Neuronal stem cell (in vitro differentiated cells): ENCODE results near the gene NPHP1.
"Not testable (repeated sequence)": the region's sequence is repeated elsewhere in the genome, so short reads cannot be mapped to it uniquely, and the experiment has no call there.

Source experiments
- DNase-seq: peaks from one replicate; pipeline ENCODE4 v3.0.0-alpha.2; 2013; ENCODE audit warnings: low spot score
- H2AFZ ChIP-seq: one replicate; pipeline ENCODE4 v1.6.1; 2013; ENCODE audit warnings: mild to moderate bottlenecking, low read length, inconsistent platforms
- H2AK5ac ChIP-seq: 2 replicates; pipeline ENCODE4 v1.6.1; 2013; ENCODE audit warnings: low read depth, mild to moderate bottlenecking, inconsistent platforms, low read length, moderate library complexity, mixed read lengths
- H2BK120ac ChIP-seq: 2 replicates; pipeline ENCODE4 v1.6.1; 2013; ENCODE audit warnings: low read depth, mild to moderate bottlenecking, inconsistent platforms, low read length, moderate library complexity, mixed read lengths
- H2BK12ac ChIP-seq: one replicate; pipeline ENCODE4 v1.6.1; 2013; ENCODE audit warnings: low read length, inconsistent platforms
- H2BK15ac ChIP-seq: 2 replicates; pipeline ENCODE4 v1.6.1; 2013; ENCODE audit warnings: mild to moderate bottlenecking, low read length, inconsistent platforms, mixed read lengths
- H2BK5ac ChIP-seq: one replicate; pipeline ENCODE4 v1.6.1; 2013; ENCODE audit warnings: inconsistent platforms, mild to moderate bottlenecking, low read length, moderate library complexity
- H3K14ac ChIP-seq: one replicate; pipeline ENCODE4 v1.6.1; 2013; ENCODE audit warnings: low read length, inconsistent platforms
- H3K18ac ChIP-seq: 2 replicates; pipeline ENCODE4 v1.6.1; 2013; ENCODE audit warnings: low read length, inconsistent platforms
- H3K23ac ChIP-seq: 2 replicates; pipeline ENCODE4 v1.6.1; 2013; ENCODE audit warnings: low read depth, mild to moderate bottlenecking, mixed read lengths, low read length, inconsistent platforms; ENCODE audit not compliant: poor library complexity
- H3K27ac ChIP-seq: replicated peaks from 3 replicates; pipeline ENCODE4 v1.5.1; 2013; ENCODE audit warnings: low read length, inconsistent platforms
- H3K27me3 ChIP-seq, 3 experiments: 2 replicates each; pipeline ENCODE4 v1.6.1; 2013; ENCODE audit warnings: low read length in 3 of 3, mild to moderate bottlenecking in 2 of 3, inconsistent platforms in 1 of 3, low read depth in 1 of 3, mixed read lengths in 1 of 3, moderate library complexity in 1 of 3; ENCODE audit not compliant: control insufficient read depth in 3 of 3, insufficient read depth in 3 of 3
- H3K36me3 ChIP-seq, 2 donors: replicated peaks in 1 of 2; 2 replicates each; pipeline ENCODE4 v1.6.1; 2013; ENCODE audit warnings: low read length in 2 of 2; ENCODE audit not compliant: control insufficient read depth in 2 of 2, insufficient read depth in 2 of 2
- H3K4ac ChIP-seq: 2 replicates; pipeline ENCODE4 v1.6.1; 2013; ENCODE audit warnings: inconsistent platforms, mild to moderate bottlenecking, low read length, moderate library complexity
- H3K4me1 ChIP-seq, 2 donors: 1 replicate in 1 of 2; 2 replicates in 1 of 2; pipeline ENCODE4 v1.6.1; 2013; ENCODE audit warnings: low read length in 2 of 2, low read depth in 1 of 2; ENCODE audit not compliant: control insufficient read depth in 2 of 2, insufficient read depth in 1 of 2
- H3K4me2 ChIP-seq: one replicate; pipeline ENCODE4 v1.6.1; 2013; ENCODE audit warnings: mild to moderate bottlenecking, low read length, inconsistent platforms; ENCODE audit not compliant: insufficient read depth, poor library complexity, severe bottlenecking
- H3K4me3 ChIP-seq, 2 donors: 2 replicates each; pipeline ENCODE4 v1.5.1; 2013; ENCODE audit warnings: low read length in 2 of 2, mild to moderate bottlenecking in 2 of 2, inconsistent platforms in 1 of 2, moderate library complexity in 1 of 2
- H3K79me1 ChIP-seq: one replicate; pipeline ENCODE4 v1.6.1; 2013; ENCODE audit warnings: low read depth, mild to moderate bottlenecking, inconsistent platforms, low read length, moderate library complexity
- H3K9ac ChIP-seq: one replicate; pipeline ENCODE4 v1.6.1; 2013; ENCODE audit warnings: mild to moderate bottlenecking, low read depth, low read length, inconsistent platforms; ENCODE audit not compliant: poor library complexity
- H3K9me3 ChIP-seq, 2 donors: replicated peaks in 1 of 2; 2 replicates each; pipeline versions ENCODE3 to v1.6.1; 2013; ENCODE audit warnings: low read length in 2 of 2, mild to moderate bottlenecking in 2 of 2, inconsistent platforms in 1 of 2, low read depth in 1 of 2, mixed read lengths in 1 of 2, moderate library complexity in 1 of 2; ENCODE audit not compliant: control insufficient read depth in 2 of 2, insufficient read depth in 1 of 2
- H4K8ac ChIP-seq: one replicate; pipeline ENCODE4 v1.6.1; 2013; ENCODE audit warnings: low read depth, mild to moderate bottlenecking, inconsistent platforms, low read length, moderate library complexity
- H4K91ac ChIP-seq: one replicate; pipeline ENCODE4 v1.6.1; 2013; ENCODE audit warnings: low read length, low read depth, mild to moderate bottlenecking, inconsistent platforms; ENCODE audit not compliant: poor library complexity
- WGBS, 2 donors: extraction: QIAGEN DNeasy Blood & Tissue Kit; methylation state at CpG; one replicate each; pipeline ENCODE4 v1.1.7; 2013; ENCODE audit warnings: missing lambda C conversion rate in 2 of 2, mixed read lengths in 1 of 2; ENCODE audit not compliant: insufficient read length in 2 of 2, insufficient replicate concordance in 1 of 2; ENCODE audit errors: extremely low coverage in 2 of 2; 5-methylcytosine and 5-hydroxymethylcytosine counted together

The NPHP1 gene

DNA sequence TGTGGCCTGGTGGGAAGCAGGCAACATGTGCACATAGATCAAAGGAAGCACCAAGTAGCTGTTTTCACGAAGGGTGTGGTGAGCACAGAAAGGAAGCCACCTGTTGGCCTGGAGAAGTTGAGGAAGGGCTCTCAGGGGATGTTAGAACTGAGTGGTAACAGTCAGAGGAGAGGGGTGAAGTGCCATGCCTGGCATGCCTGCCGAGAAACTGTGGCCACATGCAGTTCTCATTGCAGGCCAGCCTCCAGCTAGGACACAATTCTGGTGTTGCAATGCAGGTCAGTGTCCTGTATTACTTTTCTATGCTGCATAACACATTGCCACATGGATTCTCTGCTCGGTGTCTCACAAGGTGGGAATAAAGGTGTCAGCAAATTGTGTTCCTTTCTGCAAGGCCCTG is 38.5 kb upstream of the NPHP1 start:
- not testable (repeated sequence) for H4K91ac ChIP-seq, H3K27ac ChIP-seq, H2BK5ac ChIP-seq, H3K9me3 ChIP-seq, H3K27me3 ChIP-seq, H3K14ac ChIP-seq, H3K4ac ChIP-seq, H2AK5ac ChIP-seq, H4K8ac ChIP-seq, DNase-seq, H2BK120ac ChIP-seq, H3K79me1 ChIP-seq, H2BK12ac ChIP-seq, H3K23ac ChIP-seq, H3K4me1 ChIP-seq, H3K36me3 ChIP-seq, H3K9ac ChIP-seq, H2BK15ac ChIP-seq, H3K4me2 ChIP-seq, H2AFZ ChIP-seq, H3K4me3 ChIP-seq, H3K18ac ChIP-seq
- no CpG with 5 or more reads among the region's 3 CpGs for WGBS, 2 donors

DNA sequence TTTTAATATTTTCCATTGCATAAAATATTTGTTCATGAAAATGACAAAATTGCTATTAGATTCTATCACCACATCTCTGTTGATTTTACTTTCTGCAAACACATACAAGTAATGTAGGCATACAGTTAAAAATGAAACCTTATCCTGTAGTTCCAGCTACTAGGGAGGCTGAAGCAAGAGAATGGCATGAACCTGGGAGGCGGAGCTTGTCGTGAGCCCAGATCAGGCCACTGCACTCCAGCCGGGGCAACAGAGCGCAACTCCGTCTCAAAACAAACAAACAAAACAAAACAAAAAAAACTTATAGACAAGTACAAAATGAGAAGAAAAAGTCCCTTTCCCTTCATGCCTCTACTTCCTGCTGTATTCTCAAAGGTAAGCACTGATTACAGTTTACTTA is 29.7 kb upstream of the NPHP1 start:
- not testable (repeated sequence) for H2BK15ac ChIP-seq, H3K18ac ChIP-seq, H3K9ac ChIP-seq, H3K4me3 ChIP-seq, H2AFZ ChIP-seq, H4K8ac ChIP-seq, H4K91ac ChIP-seq, H3K23ac ChIP-seq, H3K4me2 ChIP-seq, DNase-seq, H3K9me3 ChIP-seq, H2BK5ac ChIP-seq, H2AK5ac ChIP-seq, H3K27me3 ChIP-seq, H3K36me3 ChIP-seq, H2BK120ac ChIP-seq, H3K4me1 ChIP-seq, H3K27ac ChIP-seq, H3K14ac ChIP-seq, H3K79me1 ChIP-seq, H2BK12ac ChIP-seq, H3K4ac ChIP-seq
- no CpG with 5 or more reads among the region's 5 CpGs for WGBS, 2 donors

DNA sequence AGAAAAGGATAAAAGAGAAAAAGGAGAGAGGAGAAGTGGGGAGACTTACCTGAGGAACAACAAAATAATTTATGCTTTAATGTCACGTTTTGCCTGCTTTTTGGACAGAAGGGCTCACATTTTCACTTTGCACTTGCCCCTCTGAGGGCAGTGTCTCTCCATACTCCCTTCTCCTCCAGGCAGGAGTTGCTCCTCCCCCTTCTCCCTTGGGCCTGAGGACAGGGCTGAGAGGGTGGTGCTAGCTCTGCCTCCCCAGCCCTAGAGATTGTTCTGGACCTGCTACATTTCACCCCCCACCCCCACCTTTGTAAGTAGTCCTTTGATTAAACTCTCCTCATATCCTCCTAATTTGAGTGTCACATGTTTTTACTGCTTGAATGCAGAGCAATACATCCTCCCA is 25.1 kb upstream of the NPHP1 start:
- not testable (repeated sequence) for H3K23ac ChIP-seq, H2AFZ ChIP-seq, H3K27ac ChIP-seq, H3K18ac ChIP-seq, H2BK5ac ChIP-seq, H2BK120ac ChIP-seq, H3K4me2 ChIP-seq, DNase-seq, H3K14ac ChIP-seq, H2AK5ac ChIP-seq, H3K4ac ChIP-seq, H3K27me3 ChIP-seq, H3K4me3 ChIP-seq, H3K79me1 ChIP-seq, H4K8ac ChIP-seq, H3K9me3 ChIP-seq, H3K9ac ChIP-seq, H3K4me1 ChIP-seq, H3K36me3 ChIP-seq, H4K91ac ChIP-seq, H2BK15ac ChIP-seq, H2BK12ac ChIP-seq
- WGBS, 2 donors = no CpG with 5 or more reads among the region's 1 CpG

DNA sequence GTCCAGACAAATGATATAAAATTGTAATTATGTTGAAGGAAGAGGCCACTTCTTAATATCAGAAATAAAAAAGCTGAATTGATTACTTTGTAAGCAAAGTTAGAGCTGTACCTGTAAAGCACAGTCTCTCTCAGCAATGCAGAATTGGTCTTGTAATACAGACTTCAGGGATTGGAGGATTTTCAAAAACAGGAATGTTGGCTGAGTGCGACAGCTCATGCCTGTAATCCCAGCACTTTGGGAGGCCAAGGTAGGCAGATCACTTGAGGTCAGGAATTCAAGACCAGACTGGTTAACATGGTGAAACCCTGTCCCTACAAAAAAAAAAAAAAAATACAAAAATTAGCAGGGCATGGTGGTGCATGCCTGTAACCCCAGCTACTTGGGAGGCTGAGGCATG is 17.8 kb upstream of the NPHP1 start:
- not testable (repeated sequence) for H3K36me3 ChIP-seq, H2BK12ac ChIP-seq, DNase-seq, H3K4me2 ChIP-seq, H3K9ac ChIP-seq, H2AK5ac ChIP-seq, H2BK15ac ChIP-seq, H3K4ac ChIP-seq, H3K18ac ChIP-seq, H3K79me1 ChIP-seq, H2BK120ac ChIP-seq, H4K8ac ChIP-seq, H4K91ac ChIP-seq, H3K9me3 ChIP-seq, H2BK5ac ChIP-seq, H3K27ac ChIP-seq, H3K4me3 ChIP-seq, H2AFZ ChIP-seq, H3K4me1 ChIP-seq, H3K14ac ChIP-seq, H3K23ac ChIP-seq
- no CpG with 5 or more reads among the region's 1 CpG for WGBS, 2 donors
- H3K27me3 ChIP-seq = peaks cover 0 to 27% (median 0%) of the 10 kb centered on the region in 3 experiments
